Heart left ventricle (tissue), 13 donors: ENCODE data around the gene NDST1.

Experiments
- CTCF ChIP-seq, 12 donors: fragments of 200-600 bp; sonication (generic) in 4 of 12; IDR thresholded peaks; one replicate each; pipeline versions ENCODE4 v1.5.0 to v1.8.0; 2018 to 2022; ENCODE audit warnings: antibody characterized with exemption in 12 of 12, mild to moderate bottlenecking in 5 of 12
- POLR2A ChIP-seq, 2 donors: fragments of 450-650 bp; IDR thresholded peaks; one replicate each; pipeline ENCODE4 v1.6.1; 2017; ENCODE audit warnings: antibody characterized with exemption in 2 of 2, mild to moderate bottlenecking in 2 of 2, moderate library complexity in 2 of 2
- donor health status: ischemic (EF 13 %, LVEDD 7.1; RV severe dilation, severe dysfunction).
- donor health status: DM: no; HTN: yes; CAD: no.
- donor health status: DM: no; HTN: no; CAD: no.
- donor health status: ischemic (EF 25% LVEDD 6.9; RV normal size, moderate dysfunction).
- donor health status: ischemic (EF 25% LVEDD 5.7; RV mildly dilated, moderate dysfunction).
- donor health status: ischemic (EF 35%, LVEDD 5.7; RV mildly dilated, moderate dysfunction).
- donor health status: nonischemic (EF 11% LVEDD 7.7; RV severe dilation, severe dysfunction).
- donor health status: DM: yes; HTN: yes; CAD: no.
- donor health status: PGD.
- donor health status: ischemic (EF 29% LVEDD 5.4; RV normal size, mild dysfunction).
- donor health status: nonischemic (EF 23%, LVEDD 6.1; RV moderate dilation, normal function).

- no peak for TF ChIP-seq CTCF (IDR thresholded peaks at IDR 0.05)
- no peak for TF ChIP-seq POLR2A (IDR thresholded peaks at IDR 0.05)
Measured at GRCh38 chr5:150505041-150505511, 2.9 kb upstream of the NDST1 start.
